Forelimb muscle (tissue), 1 donor: ENCODE measurements around the gene PSAT1. TPM values are rescaled to one million over a fixed set of nuclear protein-coding genes. Genes with fewer than 3 reads are reported as not detected.

Experiments used
- DNase-seq: peaks from one replicate; pipeline ENCODE4 v3.0.0-alpha.2; 2013; ENCODE audit warnings: low read depth
- polyA plus RNA-seq: library from polyadenylated mRNA; unstranded; fragments of 120-200 nt; gene quantifications from one replicate; pipeline ENCODE4 v1.2.1, GENCODE V29; 2013; ENCODE audit not compliant: insufficient read length

Gene PSAT1
- polyA plus RNA-seq, 1 donor = 28.7 TPM

- no peak for DNase-seq
Observed at GRCh38 chr9:78292716-78293497, 4.0 kb upstream of the PSAT1 start.

- no peak for DNase-seq
Observed at GRCh38 chr9:78294290-78295176, 2.4 kb upstream of the PSAT1 start.

- DNase-seq = no peak
Observed at GRCh38 chr9:78295177-78295575, 1.7 kb upstream of the PSAT1 start.

- DNase-seq = no peak
Observed at GRCh38 chr9:78295731-78296130, 1.2 kb upstream of the PSAT1 start.

- DNase-seq = no peak
Observed at GRCh38 chr9:78296201-78296892, 578 bp upstream of the PSAT1 start.

GRCh38 chr9:78297672-78297961 is 692 bp downstream of the PSAT1 start:
- no peak for DNase-seq

- no peak for DNase-seq
Observed at GRCh38 chr9:78298046-78298765, 1.3 kb downstream of the PSAT1 start.

- DNase-seq = no peak
Observed at GRCh38 chr9:78300209-78300608, 3.3 kb downstream of the PSAT1 start.

- no peak for DNase-seq
Observed at GRCh38 chr9:78301466-78301865, 4.5 kb downstream of the PSAT1 start.

- no peak for DNase-seq
Observed at GRCh38 chr9:78303377-78304062, 6.6 kb downstream of the PSAT1 start.

GRCh38 chr9:78304357-78304756 is 7.4 kb downstream of the PSAT1 start:
- no peak for DNase-seq

- no peak for DNase-seq
Observed at GRCh38 chr9:78306222-78307076, 9.5 kb downstream of the PSAT1 start.

GRCh38 chr9:78307360-78307759 is 10.4 kb downstream of the PSAT1 start:
- DNase-seq = no peak

- no peak for DNase-seq
Observed at GRCh38 chr9:78309066-78309465, 12.1 kb downstream of the PSAT1 start.

GRCh38 chr9:78311075-78311474 is 14.2 kb downstream of the PSAT1 start:
- no peak for DNase-seq

- no peak for DNase-seq
Observed at GRCh38 chr9:78311886-78312524, 15.1 kb downstream of the PSAT1 start.

- no peak for DNase-seq
Observed at GRCh38 chr9:78314550-78314949, 17.6 kb downstream of the PSAT1 start.

- no peak for DNase-seq
Observed at GRCh38 chr9:78314953-78315870, 18.3 kb downstream of the PSAT1 start.
